T-cell (primary cell): ENCODE measurements around the gene MPRIP. TPM values are rescaled to one million over a fixed set of nuclear protein-coding genes. Genes with fewer than 3 reads are reported as not detected.

Experiments
- ATAC-seq, 4 experiments: fragments of 200-7000 bp in 3 of 4; fragments of 150-1000 bp in 1 of 4; cut with Tn5 transposase; replicated peaks in 1 of 4; 1 replicate in 3 of 4; 2 replicates in 1 of 4; pipeline ENCODE4 v1.10.0; 2021; ENCODE audit warnings: moderate library complexity in 3 of 4, mild to moderate bottlenecking in 2 of 4, moderate number of reproducible peaks in 1 of 4
- CTCF ChIA-PET, 2 donors: fragments of 300-600 bp; sonication (Branson Sonifier 250); formaldehyde crosslinking; loops; one replicate each; lab custom pipeline; 2022; ENCODE audit warnings: antibody characterized with exemption in 2 of 2; lab: Charles Lee
- POLR2A ChIA-PET, 2 donors: fragments of 300-600 bp; sonication (Branson Sonifier 250); formaldehyde crosslinking; loops; one replicate each; lab custom pipeline; 2022; ENCODE audit warnings: antibody characterized with exemption in 2 of 2; lab: Charles Lee
- DNase-seq, 35 experiments: peaks; one replicate each; pipeline versions ENCODE4 v3.0.0 to v3.0.0-alpha.2; 2013 to 2023
- H3K27ac ChIP-seq: one replicate; pipeline ENCODE4 v1.5.1; 2013; ENCODE audit warnings: low read length
- H3K27me3 ChIP-seq, 2 experiments: replicated peaks in 1 of 2; 1 replicate in 1 of 2; 2 replicates in 1 of 2; pipeline versions ENCODE4 v1.6.1 to v1.7.0; 2013; ENCODE audit warnings: low read length in 1 of 2, mixed read lengths in 1 of 2; ENCODE audit not compliant: control insufficient read depth in 2 of 2, insufficient read depth in 2 of 2; ENCODE audit errors: extremely low read depth in 1 of 2
- H3K36me3 ChIP-seq, 2 donors: 1 replicate in 1 of 2; 2 replicates in 1 of 2; pipeline versions ENCODE4 v1.6.1 to v1.7.0; 2013; ENCODE audit warnings: low read length in 1 of 2; ENCODE audit not compliant: control insufficient read depth in 2 of 2, insufficient read depth in 1 of 2; ENCODE audit errors: extremely low read depth in 1 of 2
- H3K4me1 ChIP-seq, 2 experiments: 1 replicate in 1 of 2; 2 replicates in 1 of 2; pipeline versions ENCODE4 v1.6.1 to v1.7.0; 2013; ENCODE audit warnings: low read length in 2 of 2, mixed read lengths in 1 of 2; ENCODE audit not compliant: insufficient read depth in 2 of 2, control insufficient read depth in 1 of 2; ENCODE audit errors: extremely low read depth in 1 of 2
- H3K4me3 ChIP-seq, 2 donors: 1 replicate in 1 of 2; 2 replicates in 1 of 2; pipeline versions ENCODE4 v1.5.1 to v1.7.0; 2013; ENCODE audit warnings: mild to moderate bottlenecking in 2 of 2, low read length in 1 of 2, moderate library complexity in 1 of 2; ENCODE audit not compliant: control insufficient read depth in 1 of 2; ENCODE audit errors: extremely low read depth in 1 of 2
- H3K9me3 ChIP-seq: 2 replicates; pipeline ENCODE4 v1.7.0; 2013
- H3K27ac Mint-ChIP-seq, 2 donors: one replicate each; pipeline ENCODE4 v1.8.0; 2020 to 2021; ENCODE audit warnings: mild to moderate bottlenecking in 2 of 2, mixed read lengths in 2 of 2
- H3K27me3 Mint-ChIP-seq, 2 donors: one replicate each; pipeline ENCODE4 v1.8.0; 2021 to 2022; ENCODE audit warnings: mixed read lengths in 2 of 2
- H3K36me3 Mint-ChIP-seq: one replicate; pipeline ENCODE4 v1.8.0; 2021; ENCODE audit warnings: mixed read lengths
- H3K4me1 Mint-ChIP-seq, 3 donors: one replicate each; pipeline ENCODE4 v1.8.0; 2020 to 2022; ENCODE audit warnings: mixed read lengths in 3 of 3, mild to moderate bottlenecking in 1 of 3
- H3K4me3 Mint-ChIP-seq, 3 donors: one replicate each; pipeline ENCODE4 v1.8.0; 2020 to 2022; ENCODE audit warnings: mild to moderate bottlenecking in 3 of 3, mixed read lengths in 3 of 3, moderate library complexity in 3 of 3
- H3K9me3 Mint-ChIP-seq, 3 donors: one replicate each; pipeline ENCODE4 v1.8.0; 2020 to 2022; ENCODE audit warnings: mixed read lengths in 3 of 3
- WGBS: methylation state at CpG from one replicate; pipeline ENCODE4 v1.1.5; 2013; ENCODE audit warnings: missing lambda C conversion rate; ENCODE audit not compliant: insufficient coverage; 5-methylcytosine and 5-hydroxymethylcytosine counted together
- total RNA-seq, 35 experiments: library from RNA in 6 of 35; stranded (reverse) in 6 of 35; fragments of 120-200 nt in 1 of 35; gene quantifications; one replicate each; pipeline versions ENCODE4 v1.2.1 to v1.2.4 and lab custom pipeline; 2013 to 2026

Gene MPRIP
- total RNA-seq, 5 donors from 2014 or later (not counting 1 experiment from before 2014, with no cell fraction given) = 189 to 266 (median 247) TPM

DNA sequence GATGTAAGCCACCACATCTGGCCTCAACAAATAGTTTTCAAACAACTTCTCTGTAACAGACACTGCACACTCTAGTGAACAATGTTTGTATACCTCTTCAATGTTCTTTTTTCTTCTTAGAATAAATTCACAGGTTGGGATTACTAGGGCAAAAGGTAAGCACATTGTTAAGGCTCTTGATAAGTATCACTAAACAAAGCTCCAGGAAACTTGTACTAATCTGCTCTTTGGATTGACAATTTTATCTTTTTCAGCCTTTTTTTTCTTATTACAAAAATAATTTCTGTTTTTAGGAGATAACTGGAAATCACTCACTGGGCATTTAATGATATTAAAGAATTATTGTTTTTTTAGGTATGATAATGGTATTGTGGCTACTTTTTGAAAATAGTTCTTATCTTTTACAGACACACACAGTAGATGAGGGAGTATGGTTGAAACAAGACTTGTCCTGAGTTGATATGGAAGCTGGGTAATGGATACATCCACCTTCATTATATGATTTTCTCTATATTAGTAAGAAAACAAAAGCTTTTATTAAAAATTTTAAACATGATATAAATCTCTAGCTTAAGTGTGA, 7.7 kb upstream of the MPRIP start:
- H3K27me3 Mint-ChIP-seq = no peaks in the 10 kb centered on the region
- ATAC-seq (no peak), DNase-seq (no peak)
- no peak overlapping the region for H3K4me3 Mint-ChIP-seq
- H3K27ac ChIP-seq = no peak overlapping the region
- H3K4me1 Mint-ChIP-seq = peaks cover 0 to 1% (median 0%) of the 10 kb centered on the region in 3 donors
- no peaks in the 10 kb centered on the region for H3K9me3 ChIP-seq
- no peaks in the 10 kb centered on the region for H3K9me3 Mint-ChIP-seq
- no peaks in the 10 kb centered on the region for H3K4me1 ChIP-seq
- no peaks in the 10 kb centered on the region for H3K36me3 ChIP-seq
- no peaks in the 10 kb centered on the region for H3K36me3 Mint-ChIP-seq
- no peak overlapping the region for H3K27ac Mint-ChIP-seq
- H3K4me3 ChIP-seq = no peak overlapping the region
- CTCF ChIA-PET = interaction anchor here in 1 of 2 donors (1.4 kb wide), 1 partner anchor 10 kb away, joined by 6 read pairs; no protein-coding TSS in a partner anchor
- no peaks in the 10 kb centered on the region for H3K27me3 ChIP-seq
- POLR2A ChIA-PET = interaction anchor here in 1 of 2 donors (0.7 kb wide), 1 partner anchor 499 kb away, joined by 3 read pairs; no protein-coding TSS in a partner anchor

GRCh38 chr17:17035490-17035889, 6.8 kb upstream of the MPRIP start:
- Mint-ChIP-seq H3K4me1 (peaks cover 0 to 1% (median 0%) of the 10 kb centered on the region in 3 donors), H3K9me3 (no peaks in the 10 kb centered on the region), H3K27ac (no peak overlapping the region), H3K4me3 (no peak overlapping the region), H3K36me3 (no peaks in the 10 kb centered on the region), H3K27me3 (no peaks in the 10 kb centered on the region)
- Histone ChIP-seq H3K27ac (no peak overlapping the region), H3K27me3 (no peaks in the 10 kb centered on the region), H3K9me3 (no peaks in the 10 kb centered on the region), H3K4me3 (no peak overlapping the region), H3K36me3 (no peaks in the 10 kb centered on the region), H3K4me1 (no peaks in the 10 kb centered on the region)
- DNase-seq (no peak), ATAC-seq (no peak)
- 64% methylated on average over 5 of the region's 6 CpGs for WGBS
- POLR2A ChIA-PET = interaction anchor here in 1 of 2 donors (0.7 kb wide), 1 partner anchor 500 kb away, joined by 3 read pairs; no protein-coding TSS in a partner anchor
- CTCF ChIA-PET = interaction anchor here in 1 of 2 donors (1.4 kb wide), 1 partner anchor 9 kb away, joined by 6 read pairs; no protein-coding TSS in a partner anchor

GRCh38 chr17:17035920-17036523, 6.2 kb upstream of the MPRIP start:
- Histone ChIP-seq H3K36me3 (no peaks in the 10 kb centered on the region), H3K4me1 (no peaks in the 10 kb centered on the region), H3K9me3 (no peaks in the 10 kb centered on the region), H3K4me3 (no peak overlapping the region), H3K27me3 (peaks cover 0 to 2% of the 10 kb centered on the region in 2 experiments), H3K27ac (no peak overlapping the region)
- Mint-ChIP-seq H3K36me3 (no peaks in the 10 kb centered on the region), H3K4me1 (peaks cover under 1 to 2% (median 1%) of the 10 kb centered on the region in 3 donors), H3K27ac (no peak overlapping the region), H3K4me3 (no peak overlapping the region), H3K9me3 (no peaks in the 10 kb centered on the region), H3K27me3 (no peaks in the 10 kb centered on the region)
- 85% methylated on average over 8 of the region's 12 CpGs for WGBS
- no peak for DNase-seq
- no peak for ATAC-seq
- POLR2A ChIA-PET = no interaction called here
- CTCF ChIA-PET = interaction anchor here in 1 of 2 donors (1.4 kb wide), 1 partner anchor 9 kb away, joined by 6 read pairs; no protein-coding TSS in a partner anchor

- Histone ChIP-seq H3K36me3 (no peaks in the 10 kb centered on the region), H3K9me3 (no peaks in the 10 kb centered on the region), H3K27ac (no peak overlapping the region), H3K27me3 (peaks cover 0 to 2% of the 10 kb centered on the region in 2 experiments), H3K4me3 (no peak overlapping the region), H3K4me1 (peaks cover 0 to 4% of the 10 kb centered on the region in 2 experiments)
- WGBS = 54% methylated on average over 6 of the region's 10 CpGs
- CTCF ChIA-PET = no interaction called here
- ATAC-seq (peak in 1 of 4 experiments; percentile 28), DNase-seq (peak in 1 of 35 experiments; percentile 14)
- Mint-ChIP-seq H3K4me3 (no peak overlapping the region), H3K9me3 (no peaks in the 10 kb centered on the region), H3K4me1 (peaks cover 6 to 7% (median 6%) of the 10 kb centered on the region in 3 donors), H3K36me3 (no peaks in the 10 kb centered on the region), H3K27ac (no peak overlapping the region), H3K27me3 (no peaks in the 10 kb centered on the region)
- POLR2A ChIA-PET = no interaction called here
Measured at GRCh38 chr17:17036524-17036998, 5.7 kb upstream of the MPRIP start.

GRCh38 chr17:17039911-17040310, 2.3 kb upstream of the MPRIP start:
- no peaks in the 10 kb centered on the region for H3K27me3 Mint-ChIP-seq
- H3K9me3 Mint-ChIP-seq = no peaks in the 10 kb centered on the region
- no peak overlapping the region for H3K4me3 Mint-ChIP-seq
- POLR2A ChIA-PET = no interaction called here
- CTCF ChIA-PET = no interaction called here
- Histone ChIP-seq H3K27ac (no peak overlapping the region), H3K4me3 (no peak overlapping the region), H3K4me1 (peaks cover 10 to 28% of the 10 kb centered on the region in 2 experiments), H3K27me3 (peaks cover 0 to 2% of the 10 kb centered on the region in 2 experiments), H3K9me3 (no peaks in the 10 kb centered on the region), H3K36me3 (no peaks in the 10 kb centered on the region)
- no peak overlapping the region for H3K27ac Mint-ChIP-seq
- no peaks in the 10 kb centered on the region for H3K36me3 Mint-ChIP-seq
- H3K4me1 Mint-ChIP-seq = peaks cover 29% of the 10 kb centered on the region in 3 donors
- no peak for ATAC-seq
- WGBS = 84% methylated on average over 6 of the region's 6 CpGs
- no peak for DNase-seq

DNA sequence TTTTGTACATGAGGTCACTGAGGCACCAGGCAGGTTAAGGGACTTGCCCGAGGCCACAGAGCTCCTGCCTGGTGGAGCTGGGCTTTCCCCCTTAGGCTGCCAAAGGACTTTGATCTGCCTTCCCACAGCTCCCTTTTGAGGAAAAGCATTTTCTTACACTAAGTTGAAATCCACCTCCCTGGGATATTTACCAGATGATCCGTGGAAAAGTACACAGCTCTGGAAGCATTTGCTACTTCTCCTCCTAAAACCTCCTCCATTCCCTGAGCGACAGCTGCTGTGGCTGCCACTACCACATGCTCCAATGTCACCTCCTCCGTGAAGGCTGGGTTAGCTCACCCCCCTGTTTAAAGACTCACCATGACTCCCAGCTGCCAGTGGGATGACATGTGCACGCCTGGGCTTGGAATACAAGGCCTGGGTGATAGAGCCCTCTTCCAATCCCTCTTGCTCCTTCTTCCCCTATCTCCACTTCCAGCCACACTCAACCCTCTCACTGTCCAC, 1.2 kb upstream of the MPRIP start:
- H3K9me3 ChIP-seq = no peaks in the 10 kb centered on the region
- ATAC-seq = no peak
- H3K4me1 ChIP-seq = peaks cover 17 to 36% of the 10 kb centered on the region in 2 experiments
- peak overlapping the region; percentile 6 to 64 for H3K27ac Mint-ChIP-seq
- H3K36me3 Mint-ChIP-seq = no peaks in the 10 kb centered on the region
- no peak for DNase-seq
- peaks cover 0 to 2% of the 10 kb centered on the region in 2 experiments for H3K27me3 ChIP-seq
- H3K4me3 Mint-ChIP-seq = peak overlapping the region; percentile 66 to 77 (median 73)
- CTCF ChIA-PET = no interaction called here
- H3K4me3 ChIP-seq = no peak overlapping the region
- POLR2A ChIA-PET = no interaction called here
- WGBS = 77% methylated on average over 5 of the region's 5 CpGs
- H3K27me3 Mint-ChIP-seq = no peaks in the 10 kb centered on the region
- H3K4me1 Mint-ChIP-seq = peaks cover 39 to 40% (median 40%) of the 10 kb centered on the region in 3 donors
- no peaks in the 10 kb centered on the region for H3K36me3 ChIP-seq
- H3K9me3 Mint-ChIP-seq = no peaks in the 10 kb centered on the region
- no peak overlapping the region for H3K27ac ChIP-seq
